GM19467 (cell line): Measurements from ENCODE around the gene SUSD6.
"Not testable (repeated sequence)": the region's sequence is repeated elsewhere in the genome, so short reads cannot be mapped to it uniquely, and the experiment has no call there.

Source experiments
- ATAC-seq: cut with Tn5 transposase; IDR thresholded peaks from one replicate; pipeline ENCODE4 v1.9.1; 2021; ENCODE audit warnings: mild to moderate bottlenecking, moderate library complexity; ENCODE audit not compliant: unreplicated experiment

The SUSD6 gene

GRCh38 chr14:69620211-69620611 lies 8.8 kb downstream of the SUSD6 start:
- no peak for ATAC-seq

- no peak for ATAC-seq
These were observed 9.6 kb downstream of the SUSD6 start for GRCh38 chr14:69620981-69621380.

- ATAC-seq = no peak
These were observed 12.7 kb downstream of the SUSD6 start for GRCh38 chr14:69624136-69624535.

- ATAC-seq = peak; percentile 82
These were observed 14.1 kb downstream of the SUSD6 start for GRCh38 chr14:69625299-69626131.

- ATAC-seq = no peak
These were observed 14.7 kb downstream of the SUSD6 start for GRCh38 chr14:69626132-69626500.

- no peak for ATAC-seq
These were observed 18.1 kb downstream of the SUSD6 start for GRCh38 chr14:69629225-69630127.

- no peak for ATAC-seq
These were observed 19.0 kb downstream of the SUSD6 start for GRCh38 chr14:69630360-69630759.

- no peak for ATAC-seq
These were observed 20.1 kb downstream of the SUSD6 start for GRCh38 chr14:69631509-69631908.

- no peak for ATAC-seq
These were observed 20.8 kb downstream of the SUSD6 start for GRCh38 chr14:69632164-69632563.

GRCh38 chr14:69632593-69633151 lies 21.3 kb downstream of the SUSD6 start:
- ATAC-seq = no peak

- ATAC-seq = no peak
These were observed 21.8 kb downstream of the SUSD6 start for GRCh38 chr14:69633238-69633637.

GRCh38 chr14:69635981-69636639 lies 24.7 kb downstream of the SUSD6 start:
- no peak for ATAC-seq

- no peak for ATAC-seq
These were observed 25.5 kb downstream of the SUSD6 start for GRCh38 chr14:69636718-69637480.

- ATAC-seq = no peak
These were observed 26.2 kb downstream of the SUSD6 start for GRCh38 chr14:69637503-69638031.

- ATAC-seq = no peak
These were observed 29.5 kb downstream of the SUSD6 start for GRCh38 chr14:69640931-69641330.

- not testable (repeated sequence) for ATAC-seq
These were observed 30.9 kb downstream of the SUSD6 start for GRCh38 chr14:69642212-69642793.

- no peak for ATAC-seq
These were observed 32.2 kb downstream of the SUSD6 start for GRCh38 chr14:69643430-69644200.

- ATAC-seq = no peak
These were observed 33.4 kb downstream of the SUSD6 start for GRCh38 chr14:69644814-69645213.

GRCh38 chr14:69647213-69647612 lies 35.8 kb downstream of the SUSD6 start:
- ATAC-seq = no peak
